CD4-positive, alpha-beta T cell treated with Interleukin-15 for 1 hour (primary cell): ENCODE data around the gene GRK7.
"Not testable (repeated sequence)": the region's sequence is repeated elsewhere in the genome, so short reads cannot be mapped to it uniquely, and the experiment has no call there.

Source experiments
- DNase-seq: peaks from one replicate; pipeline ENCODE4 v3.0.0-alpha.2; 2020

Gene GRK7

DNA sequence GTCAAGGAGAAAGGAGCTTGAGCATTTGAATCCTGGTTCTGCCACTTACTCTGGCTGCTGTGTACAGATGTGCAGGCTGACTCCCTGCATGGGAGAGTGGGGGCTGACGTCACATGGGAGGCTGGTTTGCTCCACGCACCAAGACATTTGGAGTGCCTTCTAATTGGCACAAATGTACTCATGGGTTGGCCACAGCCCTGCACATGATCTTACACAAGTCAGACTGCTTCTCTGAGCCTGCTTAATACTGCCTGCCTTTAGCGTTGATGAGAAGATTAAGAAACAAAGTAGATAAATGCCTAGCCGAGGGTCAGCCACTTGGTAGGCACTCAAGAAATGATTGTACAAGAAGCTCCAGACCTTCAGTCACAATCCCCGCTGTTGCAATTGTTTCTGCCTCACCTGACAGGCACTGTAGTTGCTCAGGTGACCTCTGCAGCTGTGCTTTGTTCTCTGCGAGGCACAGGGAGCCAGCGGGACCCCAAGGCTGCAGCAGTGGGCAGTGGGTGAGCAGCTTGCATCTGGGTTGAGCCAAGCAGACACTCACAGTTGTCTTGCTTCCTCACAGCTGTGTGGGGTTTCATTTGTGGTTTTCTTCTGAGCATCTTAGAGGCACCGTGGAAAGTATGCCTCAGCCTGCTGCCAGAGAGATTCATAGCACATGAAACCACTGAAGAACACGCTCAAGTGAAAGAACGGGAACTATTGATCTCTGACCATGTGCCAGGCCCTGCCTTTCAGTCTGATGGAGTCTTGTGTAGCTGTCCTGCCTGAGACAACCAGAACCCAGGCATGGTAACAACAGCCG lies 33.1 kb downstream of the GRK7 start:
- DNase-seq: peak; percentile 58

DNA sequence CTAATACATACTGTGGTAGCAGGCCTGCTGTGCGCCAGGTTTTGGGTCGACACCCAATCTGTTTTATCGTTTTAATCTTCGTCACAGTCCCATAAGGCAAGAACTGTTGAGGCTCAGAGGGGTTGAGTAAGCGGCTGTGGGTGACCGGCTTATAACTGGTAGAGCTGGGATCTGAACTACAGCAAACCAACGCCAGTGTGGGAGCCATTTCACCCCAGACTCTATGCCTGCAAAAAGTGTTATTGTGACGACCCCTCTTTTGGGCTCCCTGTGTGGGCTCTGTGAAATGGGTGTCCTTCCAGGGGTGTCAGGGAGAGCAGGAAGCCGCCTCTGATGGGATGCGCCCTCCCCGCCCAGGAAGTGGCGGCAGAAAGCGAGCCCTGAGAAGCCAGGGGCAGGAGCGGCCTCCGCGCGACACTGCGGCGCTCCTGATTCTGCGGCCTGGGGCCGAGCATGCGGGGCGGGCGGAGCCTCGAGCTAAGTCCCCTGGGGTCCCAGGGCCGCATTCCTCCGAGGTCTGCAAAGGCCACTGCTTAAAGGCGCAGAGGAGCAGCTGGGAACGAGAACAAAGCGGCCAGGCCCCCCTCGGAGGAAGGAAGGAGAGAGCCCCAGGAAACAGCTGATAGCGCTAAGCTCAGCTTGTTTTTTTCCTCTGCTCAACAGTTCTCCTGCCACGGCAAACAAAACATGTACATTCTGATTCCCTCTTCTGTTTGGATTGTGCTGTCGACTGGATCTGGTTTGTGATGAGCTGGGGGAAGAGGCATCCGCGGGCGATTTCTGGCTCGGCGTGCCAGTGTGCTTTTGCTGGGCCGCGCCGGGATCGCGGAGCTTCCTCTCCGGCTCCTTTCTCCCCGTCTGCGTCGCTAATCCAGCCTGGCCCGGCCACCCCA lies 33.9 kb downstream of the GRK7 start:
- peak; percentile 24 for DNase-seq

DNA sequence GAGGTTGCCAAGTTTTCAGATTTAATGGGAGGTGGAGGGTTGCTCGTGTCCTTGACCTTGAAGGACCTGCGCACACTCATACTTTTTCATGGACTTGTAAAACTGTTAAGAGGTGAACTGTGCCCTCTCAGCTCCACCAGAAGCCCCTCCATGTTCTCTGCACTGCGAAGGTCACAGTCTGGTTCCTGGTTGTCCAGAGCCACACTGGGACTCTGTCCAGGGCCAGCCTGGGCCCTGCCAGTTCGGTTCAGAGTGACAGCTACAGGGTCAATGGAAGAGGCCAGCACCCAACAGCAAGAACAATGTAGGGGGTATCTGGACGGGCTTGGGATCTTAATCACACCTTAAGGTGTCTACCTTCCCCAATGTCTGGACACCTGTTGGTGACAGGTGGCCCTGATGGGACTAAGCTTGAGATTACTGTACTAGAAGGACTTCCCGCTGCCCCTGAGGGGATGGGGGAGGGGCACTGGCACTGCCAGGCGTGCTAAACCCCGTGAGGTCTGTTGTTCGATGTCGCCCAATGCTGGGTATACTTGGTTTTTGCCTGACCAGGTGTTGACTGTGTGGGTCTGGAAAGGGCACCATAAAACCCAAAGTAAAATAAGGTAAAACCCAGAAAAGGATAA lies 34.7 kb downstream of the GRK7 start:
- DNase-seq: no peak

DNA sequence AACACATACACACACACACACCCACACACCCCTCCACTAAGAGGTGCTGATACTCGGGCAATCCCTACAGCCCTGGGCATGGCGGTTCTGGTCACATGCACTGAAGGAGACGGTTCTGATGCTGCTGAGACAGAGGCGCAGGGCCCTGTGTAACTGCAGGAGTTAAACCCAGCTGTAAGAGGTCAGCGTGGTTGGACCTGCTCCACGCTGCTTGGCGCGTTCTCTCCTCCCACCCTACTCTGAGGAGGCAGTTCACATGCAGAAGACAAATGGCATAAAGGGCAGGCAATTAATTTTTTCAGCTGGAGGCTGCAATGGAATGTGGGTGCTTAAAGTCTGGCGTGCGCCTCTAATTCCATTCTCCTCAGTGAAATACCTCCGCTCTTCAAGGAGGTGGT lies 35.2 kb downstream of the GRK7 start:
- no peak for DNase-seq

DNA sequence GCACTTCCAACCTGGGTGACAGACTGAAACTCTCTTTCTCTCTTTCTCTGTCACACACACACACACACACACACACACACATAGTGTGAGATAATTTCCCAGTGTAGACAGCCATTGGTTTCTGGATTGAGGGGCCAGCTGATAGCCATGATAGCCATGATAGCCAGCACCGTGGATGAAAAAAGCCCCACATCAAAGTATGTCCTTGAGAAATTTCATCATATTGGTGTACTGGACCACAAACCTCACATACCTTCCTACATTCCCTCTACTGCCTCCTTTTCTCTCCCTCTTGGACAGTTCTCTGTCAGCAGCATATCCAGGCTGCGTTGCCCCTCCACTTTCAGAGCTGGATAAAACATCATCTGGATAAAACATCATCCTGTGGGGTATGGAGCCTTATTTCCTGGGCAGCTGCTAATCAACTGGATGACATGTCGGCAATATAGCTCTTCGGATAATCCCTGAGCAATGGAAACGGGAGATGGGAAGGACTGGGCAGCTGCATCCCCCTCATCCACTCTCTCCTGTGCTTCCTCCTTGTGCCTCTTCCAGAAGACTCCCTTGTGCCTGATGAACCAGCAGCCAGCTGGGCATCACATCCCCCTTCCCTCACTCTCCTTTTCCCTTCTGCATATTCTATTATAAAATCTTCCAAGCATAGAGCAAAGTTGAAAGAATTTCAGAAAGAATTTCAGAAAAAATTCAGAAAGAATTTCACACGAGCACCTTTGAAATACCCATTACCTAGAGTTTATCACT lies 39.3 kb downstream of the GRK7 start:
- DNase-seq: no peak

DNA sequence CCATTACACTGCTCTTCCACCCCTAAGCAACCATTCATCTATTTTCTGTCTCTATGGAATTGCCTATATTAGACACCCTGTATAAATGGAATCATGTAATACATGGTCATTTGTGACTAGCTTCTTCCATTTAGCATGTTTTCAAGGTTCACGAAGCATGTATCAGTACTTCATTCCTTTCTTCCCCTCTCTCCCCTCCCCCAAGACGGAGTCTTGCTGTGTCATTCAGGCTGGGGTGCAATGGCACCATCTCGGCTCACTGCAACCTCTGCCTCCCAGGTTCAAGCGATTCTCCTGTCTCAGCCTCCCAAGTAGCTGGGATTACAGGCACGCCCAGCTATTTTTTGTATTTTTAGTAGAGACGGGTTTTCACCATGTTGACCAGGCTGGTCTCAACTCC lies 40.3 kb downstream of the GRK7 start:
- DNase-seq: not testable (repeated sequence)

DNA sequence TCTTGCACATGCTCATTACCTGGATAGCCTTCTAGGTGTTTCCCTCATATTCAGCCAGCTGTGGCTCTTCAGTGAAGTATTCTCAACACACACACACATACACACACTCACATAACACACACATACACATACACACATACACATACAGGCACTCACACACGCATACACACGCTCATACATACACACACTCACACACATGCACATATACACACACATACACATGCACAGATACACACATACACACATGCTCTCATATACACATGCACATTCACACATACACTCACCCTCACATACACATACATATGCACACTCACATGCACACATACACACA lies 41.2 kb downstream of the GRK7 start:
- no peak for DNase-seq

DNA sequence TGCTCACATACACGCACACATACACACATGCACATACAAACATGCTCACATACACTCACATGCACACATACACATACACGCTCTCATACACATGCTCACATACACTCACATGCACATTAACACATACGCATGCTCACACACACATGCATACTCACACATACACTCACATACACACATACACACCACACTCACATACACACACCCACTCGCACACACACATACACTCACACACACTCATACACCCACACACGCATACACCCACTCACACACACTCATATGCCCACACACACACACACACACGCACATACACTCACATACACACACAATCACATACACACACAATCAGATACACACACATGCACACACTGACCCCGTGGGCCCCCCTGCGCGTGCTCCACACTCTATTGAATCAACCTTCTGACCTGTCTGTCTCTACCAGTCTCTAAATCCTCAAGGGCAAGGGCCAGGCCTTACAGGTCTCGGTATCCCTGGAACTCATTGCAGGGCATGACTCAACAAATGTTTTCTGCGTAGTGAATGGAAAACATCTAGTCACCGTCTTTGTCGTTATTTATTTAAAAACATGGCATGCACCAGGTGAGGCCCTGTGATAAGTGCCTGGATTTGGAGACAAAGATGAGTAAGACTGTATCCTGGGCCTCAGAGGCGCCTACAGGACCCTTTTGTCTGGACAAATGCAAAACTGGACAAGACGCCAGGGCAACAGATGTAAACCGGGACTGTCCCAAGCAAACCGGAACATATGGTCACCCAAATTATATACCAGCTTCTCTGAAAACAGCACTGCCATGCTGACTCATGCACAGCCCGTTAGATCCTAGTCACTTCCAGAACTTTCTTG lies 41.8 kb downstream of the GRK7 start:
- no peak for DNase-seq

DNA sequence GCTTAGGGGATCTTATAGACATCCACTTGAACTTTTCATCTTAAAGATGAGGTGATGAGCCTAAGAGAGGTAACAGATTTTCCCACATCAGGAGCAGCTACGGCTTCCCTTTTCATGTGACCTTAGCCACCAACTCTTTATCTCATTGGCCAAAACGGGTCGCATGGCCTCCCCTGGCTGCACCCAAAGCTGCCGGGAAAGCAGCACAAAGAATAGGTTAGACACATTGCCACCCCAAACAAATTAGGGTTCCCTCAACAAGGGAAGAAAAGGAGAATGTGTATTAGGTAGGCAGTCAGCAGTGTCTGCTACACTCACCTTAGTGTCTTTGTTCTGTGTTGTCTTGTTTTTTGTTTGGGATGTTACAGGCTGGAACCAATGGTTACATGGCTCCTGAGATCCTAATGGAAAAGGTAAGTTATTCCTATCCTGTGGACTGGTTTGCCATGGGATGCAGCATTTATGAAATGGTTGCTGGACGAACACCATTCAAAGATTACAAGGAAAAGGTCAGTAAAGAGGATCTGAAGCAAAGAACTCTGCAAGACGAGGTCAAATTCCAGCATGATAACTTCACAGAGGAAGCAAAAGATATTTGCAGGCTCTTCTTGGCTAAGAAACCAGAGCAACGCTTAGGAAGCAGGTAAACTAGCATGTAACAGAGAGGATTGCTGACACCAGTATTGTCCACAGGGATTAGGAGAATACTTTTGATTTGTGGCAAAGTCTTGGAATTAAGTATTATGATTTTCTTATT lies 44.2 kb downstream of the GRK7 start:
- no peak for DNase-seq

DNA sequence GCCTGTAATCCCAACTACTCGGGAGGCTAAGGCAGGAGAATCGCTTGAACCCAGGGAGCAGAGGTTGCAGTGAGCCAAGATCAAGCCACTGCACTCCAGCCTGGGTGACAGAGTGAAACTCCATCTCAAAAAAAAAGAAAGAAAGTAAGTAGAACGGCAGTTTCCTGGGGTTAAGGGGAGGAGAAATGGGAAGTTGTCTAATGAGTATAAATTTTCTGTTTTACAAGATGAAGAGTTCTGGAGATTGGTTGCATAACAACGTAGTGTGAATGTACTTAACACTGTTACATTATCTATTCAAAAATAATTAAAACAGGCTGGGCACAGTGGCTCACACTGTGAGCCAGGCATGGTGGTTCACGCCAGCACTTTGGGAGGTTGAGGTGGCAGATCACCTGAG lies 45.4 kb downstream of the GRK7 start:
- no peak for DNase-seq

DNA sequence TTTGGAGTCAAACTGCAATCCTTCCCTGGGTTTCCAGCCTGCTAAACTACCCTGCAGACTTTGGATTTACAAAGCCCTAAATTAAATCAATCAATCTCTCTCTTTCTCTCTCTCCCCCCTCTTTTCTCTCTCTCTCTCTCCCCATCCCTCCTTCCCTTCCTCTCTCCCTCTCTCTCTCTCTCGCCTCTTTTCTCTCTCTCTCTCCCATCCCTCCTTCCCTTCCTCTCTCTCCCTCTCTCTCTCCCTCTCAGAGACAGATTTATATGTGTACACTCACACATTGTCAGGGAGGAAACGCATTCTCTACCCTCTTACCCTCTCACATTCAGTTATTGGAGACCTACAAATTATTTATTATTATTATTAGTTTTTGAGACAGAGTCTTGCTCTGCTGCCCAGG lies 47.0 kb downstream of the GRK7 start:
- no peak for DNase-seq

DNA sequence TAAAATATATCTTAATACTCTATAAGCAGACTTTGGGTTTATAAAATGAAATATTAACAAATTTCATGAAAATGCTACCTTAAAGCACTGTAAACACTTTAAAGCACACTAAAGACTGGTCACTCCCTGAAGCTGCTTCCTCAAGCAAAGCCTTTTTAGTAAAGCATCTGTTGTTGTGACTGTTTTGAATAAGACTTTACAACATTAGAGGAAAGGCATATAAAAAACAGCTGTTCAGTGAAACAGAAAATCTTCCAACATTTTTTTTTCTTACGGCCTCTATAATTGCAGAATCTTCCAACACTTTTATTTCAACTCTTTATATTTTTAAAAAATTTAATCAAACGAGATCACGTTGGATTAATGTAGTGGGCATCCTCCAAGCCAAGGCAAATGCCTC lies 48.1 kb downstream of the GRK7 start:
- no peak for DNase-seq

DNA sequence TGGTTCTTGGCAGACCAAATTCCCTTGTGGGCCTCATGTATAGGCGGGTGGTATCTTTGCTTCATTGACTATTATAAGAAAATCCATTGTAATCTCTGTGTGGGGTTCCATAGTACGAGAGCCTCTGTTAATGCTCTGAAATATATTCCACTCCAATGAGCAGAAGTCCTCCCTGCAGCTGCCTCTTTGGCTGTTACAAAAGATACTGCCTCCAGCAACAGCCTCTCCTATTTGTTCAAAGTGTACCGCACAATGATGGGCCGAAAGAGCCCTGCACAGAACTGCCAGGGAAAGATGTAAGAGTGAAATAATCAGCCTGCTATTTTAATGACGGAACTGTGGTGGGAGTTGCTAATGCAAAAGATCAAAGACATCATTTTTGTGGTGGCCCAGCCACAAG lies 48.9 kb downstream of the GRK7 start:
- no peak for DNase-seq

DNA sequence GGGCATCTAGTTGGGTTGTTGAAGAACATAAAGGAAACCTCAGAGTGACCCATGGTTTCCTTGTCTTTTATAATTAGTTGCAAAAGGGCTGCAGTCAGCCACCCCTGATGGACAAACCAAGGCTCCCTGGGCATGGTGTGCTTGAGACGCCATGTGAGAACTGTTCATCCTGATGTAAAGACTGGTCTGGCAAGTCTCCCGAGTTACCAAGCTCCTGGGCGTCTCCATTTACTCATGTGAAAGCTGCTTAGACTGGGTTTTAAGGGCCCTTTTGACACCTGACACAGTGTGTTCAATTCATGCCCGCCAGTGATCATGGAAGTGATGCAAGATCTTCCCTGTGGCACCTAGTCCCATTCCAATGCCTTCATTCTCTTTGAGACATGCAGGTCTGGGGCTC lies 49.4 kb downstream of the GRK7 start:
- no peak for DNase-seq
